NCI-H526 (cell line): ENCODE results near the gene SPECC1L.

Source experiments
- DNase-seq, 2 experiments: peaks; one replicate each; lab custom pipeline; 2025; lab: John Stamatoyannopoulos, UW

Gene SPECC1L

DNA sequence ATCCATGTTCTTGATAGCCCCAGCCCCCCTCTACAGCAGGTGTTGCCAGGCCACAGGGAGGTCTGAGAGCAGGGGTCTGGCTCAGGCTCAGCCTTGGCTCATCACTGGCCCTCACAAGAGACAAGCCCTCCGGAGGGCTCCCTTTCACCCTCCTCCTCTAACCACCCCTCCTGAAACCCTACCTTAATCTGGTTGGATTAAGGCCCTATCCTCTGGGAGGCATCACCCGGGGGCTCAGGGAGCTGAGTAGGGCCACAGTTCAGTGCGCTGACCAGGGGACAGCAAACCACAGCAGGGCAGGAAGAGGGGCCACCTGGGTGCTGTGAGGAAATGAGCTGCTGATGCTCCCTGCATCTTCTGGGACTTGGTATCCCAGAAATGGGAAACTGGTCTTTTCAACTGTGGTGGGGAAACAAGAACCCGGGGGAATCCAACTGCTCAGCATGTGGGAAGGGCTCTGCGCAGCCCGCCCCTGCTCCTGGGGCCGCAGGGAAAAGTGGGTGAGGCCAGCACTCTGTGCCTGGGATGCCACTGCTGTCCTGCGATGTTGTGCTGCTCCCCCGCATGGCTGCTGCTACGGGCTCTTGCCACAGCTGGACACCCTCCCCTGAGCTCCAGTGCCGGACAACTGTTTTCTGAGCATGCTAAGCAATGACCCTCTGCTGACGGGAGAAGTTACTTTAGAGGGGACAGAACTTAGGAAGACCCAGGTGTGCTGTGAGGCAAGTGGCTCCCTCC lies 174.3 kb downstream of the SPECC1L start:
- no peak for DNase-seq

DNA sequence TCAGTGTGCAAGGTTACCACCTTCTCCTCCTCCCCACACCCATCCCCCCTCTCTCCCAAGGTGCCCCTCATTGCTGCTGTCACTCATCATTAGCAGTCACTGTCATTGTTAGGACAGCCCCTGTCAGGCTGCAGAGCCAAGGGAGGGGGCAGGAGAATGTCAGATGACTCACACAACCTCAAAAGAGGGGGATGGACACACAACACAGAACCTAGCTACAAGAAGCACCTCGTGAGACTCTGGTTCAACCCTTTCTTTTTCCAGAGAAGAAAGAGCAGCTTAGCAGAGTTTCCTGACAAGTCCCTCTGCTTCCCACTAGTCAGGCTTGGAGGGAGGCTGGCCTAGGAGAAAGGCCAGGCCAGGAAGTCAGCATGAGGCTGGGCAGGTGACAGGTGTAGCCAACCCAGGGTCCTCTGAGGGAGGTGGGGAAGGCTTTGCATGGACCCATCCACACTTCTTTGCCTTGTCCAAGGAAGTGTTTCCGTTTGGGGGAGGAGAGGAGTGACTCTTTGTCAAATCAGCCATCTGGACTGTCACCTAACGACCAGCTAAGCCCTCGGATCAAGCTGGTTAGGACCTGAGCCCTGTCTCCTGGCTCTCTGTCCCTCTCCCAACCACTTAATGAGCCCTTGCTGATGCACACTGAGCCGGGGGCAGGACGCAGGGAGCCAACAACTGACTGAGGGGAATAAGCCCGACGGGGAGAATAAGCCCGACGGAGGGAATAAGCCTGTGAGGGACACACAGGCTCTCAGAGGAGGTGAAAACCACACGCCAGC lies 175.0 kb downstream of the SPECC1L start:
- no peak for DNase-seq

- DNase-seq = no peak
Observed at GRCh38 chr22:24446260-24446611, 175.6 kb downstream of the SPECC1L start.

GRCh38 chr22:24450610-24451009 lies 180.0 kb downstream of the SPECC1L start:
- no peak for DNase-seq

DNA sequence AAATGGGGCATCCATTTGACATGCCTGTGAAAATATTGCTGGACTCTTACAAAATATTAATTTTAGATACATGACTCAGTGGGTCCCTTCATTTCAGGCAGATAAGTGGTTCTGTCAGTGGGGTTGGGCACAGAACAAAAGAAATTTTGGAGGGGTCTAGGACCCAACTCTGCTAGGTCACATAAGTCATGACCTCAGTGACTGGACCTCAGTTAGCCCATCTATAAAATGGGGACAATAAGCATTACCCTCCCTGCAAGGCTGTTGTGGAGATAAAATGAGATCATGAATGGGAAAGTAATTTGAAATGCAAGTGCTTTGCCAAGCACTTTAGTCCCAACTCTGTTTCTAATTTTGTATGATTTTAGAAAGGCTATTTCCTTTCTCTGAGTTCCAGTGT lies 180.5 kb downstream of the SPECC1L start:
- DNase-seq = no peak

- no peak for DNase-seq
Observed at GRCh38 chr22:24453853-24454252, 183.2 kb downstream of the SPECC1L start.

GRCh38 chr22:24455039-24455438 lies 184.4 kb downstream of the SPECC1L start:
- DNase-seq = no peak

- no peak for DNase-seq
Observed at GRCh38 chr22:24455751-24456426, 185.3 kb downstream of the SPECC1L start.

GRCh38 chr22:24457894-24458420 lies 187.3 kb downstream of the SPECC1L start:
- no peak for DNase-seq

- no peak for DNase-seq
Observed at GRCh38 chr22:24459911-24460310, 189.3 kb downstream of the SPECC1L start.

DNA sequence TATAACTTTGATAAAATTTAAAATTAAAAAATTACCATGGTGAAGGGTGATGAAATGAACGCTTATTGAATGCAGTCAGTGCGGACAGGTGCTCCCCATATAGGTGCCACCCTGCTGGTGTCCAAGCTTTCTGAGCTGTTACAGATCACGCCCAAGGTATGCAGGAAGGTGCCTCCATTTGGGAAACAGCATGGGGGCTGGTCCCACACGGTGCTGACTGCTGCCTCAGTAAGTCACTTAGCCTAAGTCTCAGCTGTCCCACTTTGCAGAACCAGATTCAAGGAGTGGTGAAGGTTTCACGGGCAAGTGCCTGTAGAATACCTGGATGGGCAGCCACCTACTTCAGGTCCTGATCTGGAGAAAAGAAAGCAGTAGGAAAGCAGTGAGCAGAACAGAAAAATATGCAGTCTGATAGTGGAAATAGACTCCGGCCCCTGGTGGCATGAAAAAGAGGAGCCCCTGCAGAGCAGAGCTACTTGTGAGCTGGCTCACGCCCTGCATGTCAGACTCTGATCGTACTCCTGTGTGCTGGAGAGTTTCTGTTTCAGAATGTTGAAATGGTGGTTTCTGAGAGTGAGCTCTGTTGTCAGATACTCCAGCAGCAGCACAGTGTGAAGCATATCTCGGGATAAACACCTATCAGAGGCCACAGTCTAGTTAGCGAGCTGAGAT lies 189.9 kb downstream of the SPECC1L start:
- no peak for DNase-seq

DNA sequence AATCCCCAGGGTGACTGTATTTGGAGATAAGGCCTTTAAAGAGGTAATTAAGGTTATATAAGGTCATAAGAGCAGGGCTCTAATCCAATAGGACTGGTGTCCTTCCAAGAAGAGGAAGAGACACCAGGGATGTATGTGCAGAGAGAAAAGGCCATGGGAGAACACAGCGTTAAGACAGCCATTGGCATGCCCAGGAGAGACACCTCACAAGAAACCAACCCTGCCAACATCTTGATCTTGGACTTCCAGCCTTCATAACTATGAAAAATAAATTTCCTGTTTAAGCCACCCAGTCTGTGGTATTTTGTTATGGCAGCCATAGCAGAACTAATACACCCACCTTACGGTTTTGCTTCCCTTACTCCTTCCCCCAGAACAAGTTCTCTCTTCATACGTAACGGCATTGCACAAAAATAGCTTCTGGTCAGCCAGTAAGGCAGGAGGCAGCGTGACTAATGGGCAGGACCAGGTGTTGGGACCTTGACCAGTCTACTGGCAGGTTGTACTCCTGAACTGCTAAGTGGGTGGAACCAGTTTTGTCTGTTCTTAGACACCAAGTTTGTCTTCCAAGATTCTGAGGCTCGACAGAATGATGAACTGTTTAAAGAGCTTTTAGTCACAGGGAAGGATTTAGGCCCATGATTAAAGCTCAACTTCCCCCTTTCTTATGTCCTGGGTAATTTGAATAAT lies 192.6 kb downstream of the SPECC1L start:
- no peak for DNase-seq

DNA sequence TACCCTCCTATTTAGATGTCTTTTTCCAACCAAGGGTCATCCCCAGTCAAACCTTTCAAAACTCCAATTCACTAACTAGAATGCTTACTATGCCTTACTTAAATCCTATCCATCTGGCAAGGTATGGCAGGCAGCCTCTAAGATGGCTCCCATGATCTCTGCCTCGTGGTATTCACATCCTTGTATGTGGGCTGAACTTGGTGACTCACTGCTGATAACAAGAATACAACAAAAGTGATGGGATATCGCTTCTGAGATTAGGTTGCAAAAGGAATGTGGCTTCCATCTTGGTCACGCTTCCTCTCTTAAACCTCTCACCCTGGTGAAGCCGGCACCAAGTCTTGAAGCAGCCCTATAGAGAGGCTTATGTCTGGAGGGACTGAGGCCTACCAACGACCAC lies 194.9 kb downstream of the SPECC1L start:
- DNase-seq = no peak

DNA sequence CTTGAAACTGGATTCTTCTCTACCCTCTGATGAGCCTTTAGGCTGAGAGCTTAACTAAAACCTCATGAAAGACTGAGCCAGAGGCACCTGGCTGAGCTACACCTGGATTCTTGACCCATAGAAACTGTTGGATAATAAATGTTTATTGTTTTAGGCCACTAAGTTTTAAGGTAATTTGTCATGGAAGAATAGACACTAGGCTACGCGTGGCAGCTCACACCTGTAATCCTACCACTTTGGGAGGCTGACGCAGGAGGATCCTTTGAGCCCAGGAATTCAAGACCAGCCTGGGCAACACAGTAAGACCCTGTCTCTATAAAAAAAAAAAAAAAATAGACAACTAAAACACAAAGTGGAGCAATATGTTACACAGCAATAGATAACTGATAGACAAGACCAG lies 195.3 kb downstream of the SPECC1L start:
- no peak for DNase-seq

DNA sequence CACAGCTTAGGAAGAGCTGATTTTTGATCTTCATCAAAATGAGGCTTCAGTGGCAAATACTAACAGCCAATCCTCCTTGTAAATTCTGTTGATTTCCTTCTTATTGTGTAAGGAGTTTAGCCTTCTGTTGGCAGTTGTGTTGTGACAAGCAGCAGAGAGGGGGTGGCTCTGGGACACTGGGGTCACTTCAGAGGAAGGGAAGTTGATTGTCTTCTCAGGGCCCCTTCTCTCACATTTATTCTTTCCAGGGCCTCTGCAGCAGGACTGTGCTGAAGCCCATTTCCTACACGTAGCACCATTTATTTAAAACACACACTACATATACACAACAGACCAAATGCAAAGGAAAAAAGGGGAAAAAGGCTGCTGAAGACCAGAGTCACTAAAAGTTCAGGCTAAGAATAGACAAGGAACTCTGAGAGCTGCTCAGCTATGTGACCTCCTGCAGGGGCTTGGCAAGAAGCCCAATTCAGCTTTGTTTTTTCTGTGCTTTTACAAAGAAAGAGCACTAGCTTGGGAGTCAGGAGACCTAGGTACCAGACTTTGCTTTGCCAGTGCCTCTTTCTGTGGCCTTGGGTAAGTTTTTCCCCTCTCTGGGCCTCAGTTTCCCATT lies 196.2 kb downstream of the SPECC1L start:
- DNase-seq = no peak

GRCh38 chr22:24467340-24467739 lies 196.7 kb downstream of the SPECC1L start:
- DNase-seq = no peak
